Measurements from ENCODE around the gene GSDMA.

- TF ChIP-seq CTCF (IDR thresholded peaks at IDR 0.05) (peak in 2 of 5 experiments; percentile 4 to 11), POLR2A (IDR thresholded peaks at IDR 0.05) (no peak), EP300 (IDR thresholded peaks at IDR 0.05) (no peak)
These were observed 23.0 kb upstream of the GSDMA start for GRCh38 chr17:39939588-39940419.
